OCI-LY1 (cell line): Measurements from ENCODE around the gene MFRP.

Source experiments
- EZH2 ChIP-seq: fragments of 200-600 bp; sonication (generic), shearing (Covaris generic); IDR thresholded peaks from 2 replicates; pipeline ENCODE4 v1.8.0; 2017; ENCODE audit warnings: borderline replicate concordance, mixed run types, mild to moderate bottlenecking, antibody characterized with exemption, low read length, moderate library complexity, mixed read lengths
- TF ChIP-seq, protein P1 (sequence below): fragments of 200-600 bp; sonication (generic), shearing (Covaris generic); IDR thresholded peaks from 2 replicates; pipeline ENCODE4 v1.5.1; 2017; ENCODE audit warnings: mild to moderate bottlenecking, antibody characterized with exemption, low read length, moderate library complexity, mixed read lengths

DNA sequence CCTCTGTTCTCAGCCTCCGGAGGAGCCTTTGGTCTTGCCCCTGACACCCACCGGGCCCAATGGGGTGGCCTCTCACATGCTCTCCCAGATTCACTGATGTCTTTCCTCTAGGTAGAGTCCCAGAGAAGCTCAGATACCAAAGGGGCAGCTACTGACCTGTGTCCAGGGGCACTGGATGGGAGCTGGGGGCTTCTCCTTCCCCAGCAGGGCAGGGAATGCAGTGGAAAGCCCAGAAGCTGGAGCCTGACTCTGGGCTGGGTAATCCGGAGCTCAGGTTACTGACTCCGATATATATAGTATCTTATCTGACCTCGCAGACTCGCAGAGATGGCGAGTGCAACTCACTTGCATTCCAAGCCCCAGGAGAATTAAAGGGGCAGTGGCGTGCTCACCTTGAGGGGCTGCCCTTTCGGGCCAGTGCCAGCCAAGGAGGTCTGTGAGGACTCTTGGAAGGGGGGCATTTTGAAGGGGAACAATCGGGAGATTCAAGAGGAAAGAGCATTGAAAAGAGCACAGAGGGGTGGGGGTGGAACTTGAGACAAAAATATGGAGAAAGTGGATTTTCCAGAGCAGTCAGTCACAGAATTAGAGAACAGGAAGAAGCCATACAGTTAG, 32.5 kb upstream of the MFRP start:
- TF ChIP-seq, protein P1, sequence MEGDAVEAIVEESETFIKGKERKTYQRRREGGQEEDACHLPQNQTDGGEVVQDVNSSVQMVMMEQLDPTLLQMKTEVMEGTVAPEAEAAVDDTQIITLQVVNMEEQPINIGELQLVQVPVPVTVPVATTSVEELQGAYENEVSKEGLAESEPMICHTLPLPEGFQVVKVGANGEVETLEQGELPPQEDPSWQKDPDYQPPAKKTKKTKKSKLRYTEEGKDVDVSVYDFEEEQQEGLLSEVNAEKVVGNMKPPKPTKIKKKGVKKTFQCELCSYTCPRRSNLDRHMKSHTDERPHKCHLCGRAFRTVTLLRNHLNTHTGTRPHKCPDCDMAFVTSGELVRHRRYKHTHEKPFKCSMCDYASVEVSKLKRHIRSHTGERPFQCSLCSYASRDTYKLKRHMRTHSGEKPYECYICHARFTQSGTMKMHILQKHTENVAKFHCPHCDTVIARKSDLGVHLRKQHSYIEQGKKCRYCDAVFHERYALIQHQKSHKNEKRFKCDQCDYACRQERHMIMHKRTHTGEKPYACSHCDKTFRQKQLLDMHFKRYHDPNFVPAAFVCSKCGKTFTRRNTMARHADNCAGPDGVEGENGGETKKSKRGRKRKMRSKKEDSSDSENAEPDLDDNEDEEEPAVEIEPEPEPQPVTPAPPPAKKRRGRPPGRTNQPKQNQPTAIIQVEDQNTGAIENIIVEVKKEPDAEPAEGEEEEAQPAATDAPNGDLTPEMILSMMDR: no peak
- TF ChIP-seq EZH2: no peak
